H1 (cell line): ENCODE measurements around the gene SLC1A5. TPM values are rescaled to one million over a fixed set of nuclear protein-coding genes. Genes with fewer than 3 reads are reported as not detected.
A peak's percentile ranks its signal among the peaks of the same experiment; 100 is the strongest.

Experiments used
- CTCF ChIA-PET: fragments of 300-600 bp; sonication (Branson Sonifier 250); formaldehyde crosslinking; loops from one replicate; lab custom pipeline; 2021; ENCODE audit not compliant: partially characterized antibody; lab: Charles Lee
- POLR2A ChIA-PET: fragments of 300-600 bp; sonication (Branson Sonifier 250); formaldehyde crosslinking; loops from one replicate; lab custom pipeline; 2021; ENCODE audit warnings: inconsistent platforms; ENCODE audit not compliant: partially characterized antibody; lab: Charles Lee
- DNase-seq, 2 experiments: peaks; one replicate each; pipeline versions ENCODE4 v3.0.0 to v3.0.0-alpha.2; 2010 to 2022; ENCODE audit warnings: low spot score in 2 of 2, low read depth in 1 of 2, mixed read lengths in 1 of 2
- FAIRE-seq: peaks from 2 replicates; lab custom pipeline; 2011; peaks lifted over from hg19 to GRCh38; lab: Jason Lieb, UNC
- H2AFZ ChIP-seq: 2 replicates; pipeline ENCODE4 v1.8.1; 2012; ENCODE audit warnings: low read length, inconsistent platforms
- H2AK5ac ChIP-seq: 2 replicates; pipeline ENCODE4 v1.6.1; 2013; ENCODE audit warnings: low read depth, low read length
- H2BK120ac ChIP-seq: replicated peaks from 2 replicates; pipeline ENCODE3; 2013; ENCODE audit warnings: low read depth, low read length, inconsistent platforms
- H2BK12ac ChIP-seq: 2 replicates; pipeline ENCODE4 v1.6.1; 2013; ENCODE audit warnings: low read depth, low read length
- H2BK15ac ChIP-seq: 2 replicates; pipeline ENCODE4 v1.6.1; 2013; ENCODE audit warnings: low read length
- H2BK20ac ChIP-seq: 2 replicates; pipeline ENCODE4 v1.6.1; 2013; ENCODE audit warnings: low read length
- H2BK5ac ChIP-seq: 2 replicates; pipeline ENCODE4 v1.6.1; 2013; ENCODE audit warnings: low read depth, low read length
- H3K14ac ChIP-seq: 2 replicates; pipeline ENCODE4 v1.6.1; 2013; ENCODE audit warnings: inconsistent platforms; ENCODE audit not compliant: insufficient read length
- H3K18ac ChIP-seq: 2 replicates; pipeline ENCODE4 v1.6.1; 2013; ENCODE audit warnings: low read length; ENCODE audit errors: extremely low read depth
- H3K23ac ChIP-seq: 2 replicates; pipeline ENCODE4 v1.6.1; 2013; ENCODE audit warnings: inconsistent platforms; ENCODE audit not compliant: insufficient read length
- H3K23me2 ChIP-seq: 2 replicates; pipeline ENCODE4 v1.6.1; 2013; ENCODE audit warnings: low read depth, low read length
- H3K27ac ChIP-seq: 2 replicates; pipeline ENCODE4 v1.6.1; 2011; ENCODE audit warnings: low read depth, low read length, inconsistent platforms
- H3K27me3 ChIP-seq, 4 experiments: replicated peaks in 1 of 4; 1 replicate in 1 of 4; 2 replicates in 3 of 4; pipeline versions ENCODE4 v1.6.1 to v1.8.1; 2011 to 2013; ENCODE audit warnings: low read length in 3 of 4, mild to moderate bottlenecking in 3 of 4, inconsistent platforms in 2 of 4, mixed read lengths in 2 of 4, moderate library complexity in 1 of 4; ENCODE audit not compliant: control insufficient read depth in 3 of 4, insufficient read depth in 3 of 4; ENCODE audit errors: extremely low read depth in 1 of 4
- H3K36me3 ChIP-seq, 4 experiments: 2 replicates each; pipeline versions ENCODE4 v1.6.1 to v1.8.1; 2011 to 2013; ENCODE audit warnings: mild to moderate bottlenecking in 4 of 4, low read length in 3 of 4, moderate library complexity in 2 of 4, control low read depth in 1 of 4, inconsistent platforms in 1 of 4; ENCODE audit not compliant: insufficient read depth in 4 of 4, control insufficient read depth in 2 of 4
- H3K4ac ChIP-seq: replicated peaks from 2 replicates; pipeline ENCODE3; 2013; ENCODE audit warnings: low read length, low read depth, mixed read lengths, inconsistent platforms; ENCODE audit not compliant: insufficient read length
- H3K4me1 ChIP-seq, 4 experiments: replicated peaks in 1 of 4; 1 replicate in 1 of 4; 2 replicates in 3 of 4; pipeline versions ENCODE4 v1.6.1 to v1.8.1; 2011 to 2013; ENCODE audit warnings: low read length in 3 of 4, inconsistent platforms in 2 of 4, mixed read lengths in 1 of 4; ENCODE audit not compliant: insufficient read depth in 4 of 4, control insufficient read depth in 3 of 4
- H3K4me2 ChIP-seq, 2 experiments: 2 replicates each; pipeline versions ENCODE4 v1.6.1 to v1.8.1; 2011 to 2013; ENCODE audit warnings: low read depth in 2 of 2, low read length in 2 of 2, control low read depth in 1 of 2, inconsistent platforms in 1 of 2, mild to moderate bottlenecking in 1 of 2; ENCODE audit not compliant: insufficient read depth in 1 of 2
- H3K4me3 ChIP-seq, 4 experiments: fragments of 200-600, 300-600 bp in 1 of 4; sonication (generic), shearing (Covaris generic), sonication (Bioruptor Twin) in 1 of 4; 2 replicates each; pipeline versions ENCODE4 v1.5.1 to v1.8.1; 2011 to 2016; ENCODE audit warnings: low read length in 4 of 4, low read depth in 3 of 4, control low read depth in 2 of 4, inconsistent platforms in 2 of 4, mild to moderate bottlenecking in 2 of 4, mixed read lengths in 1 of 4, moderate library complexity in 1 of 4; ENCODE audit not compliant: insufficient read depth in 2 of 4; ENCODE audit errors: extremely low read depth in 1 of 4
- H3K56ac ChIP-seq: replicated peaks from 2 replicates; pipeline ENCODE3; 2013; ENCODE audit warnings: low read depth, mild to moderate bottlenecking, mixed read lengths, low read length, inconsistent platforms; ENCODE audit not compliant: insufficient read length
- H3K79me1 ChIP-seq: 2 replicates; pipeline ENCODE4 v1.6.1; 2013; ENCODE audit warnings: low read depth, low read length, control low read depth
- H3K79me2 ChIP-seq, 2 experiments: 2 replicates each; pipeline versions ENCODE4 v1.6.1 to v1.8.1; 2012 to 2013; ENCODE audit warnings: low read length in 2 of 2, mild to moderate bottlenecking in 2 of 2, inconsistent platforms in 1 of 2; ENCODE audit not compliant: insufficient read depth in 2 of 2, control insufficient read depth in 1 of 2
- H3K9ac ChIP-seq, 4 experiments: replicated peaks in 1 of 4; 1 replicate in 1 of 4; 2 replicates in 3 of 4; pipeline versions ENCODE4 v1.6.1 to v1.8.1; 2011 to 2013; ENCODE audit warnings: low read depth in 3 of 4, low read length in 3 of 4, control low read depth in 2 of 4, mild to moderate bottlenecking in 2 of 4, moderate library complexity in 2 of 4, inconsistent platforms in 1 of 4; ENCODE audit errors: extremely low read depth in 1 of 4
- H3K9me3 ChIP-seq, 2 experiments: 2 replicates each; pipeline versions ENCODE4 v1.6.1 to v1.8.1; 2012 to 2013; ENCODE audit warnings: mild to moderate bottlenecking in 2 of 2, moderate library complexity in 2 of 2, control low read depth in 1 of 2, inconsistent platforms in 1 of 2, low read depth in 1 of 2, low read length in 1 of 2, mixed read lengths in 1 of 2; ENCODE audit not compliant: insufficient read depth in 2 of 2
- H4K20me1 ChIP-seq, 2 experiments: replicated peaks in 1 of 2; 2 replicates each; pipeline versions ENCODE3 to v1.8.1; 2011 to 2013; ENCODE audit warnings: inconsistent platforms in 2 of 2, low read length in 2 of 2, mild to moderate bottlenecking in 1 of 2; ENCODE audit not compliant: insufficient read depth in 2 of 2, control insufficient read depth in 1 of 2
- H4K5ac ChIP-seq: 2 replicates; pipeline ENCODE4 v1.6.1; 2013; ENCODE audit warnings: low read length, low read depth, mixed read lengths, inconsistent platforms; ENCODE audit not compliant: insufficient read length
- H4K8ac ChIP-seq: 2 replicates; pipeline ENCODE4 v1.8.0; 2013; ENCODE audit warnings: mild to moderate bottlenecking, moderate library complexity, low read length, inconsistent platforms; ENCODE audit not compliant: insufficient read depth; ENCODE audit errors: extremely low read depth
- H4K91ac ChIP-seq: replicated peaks from 2 replicates; pipeline ENCODE3; 2013; ENCODE audit warnings: low read length, mixed read lengths, inconsistent platforms; ENCODE audit not compliant: insufficient read length
- GTF2F1 ChIP-seq: IDR thresholded peaks from 2 replicates; pipeline ENCODE4 v1.6.1; 2012; ENCODE audit warnings: low read depth, low read length, improper control_type of control experiment, borderline replicate concordance
- HDAC2 ChIP-seq, 2 experiments: fragments of 300-600 bp in 1 of 2; sonication (generic) in 1 of 2; IDR thresholded peaks; 2 replicates each; pipeline ENCODE4 v1.6.1; 2011 to 2012; ENCODE audit warnings: low read depth in 2 of 2, low read length in 2 of 2, mild to moderate bottlenecking in 2 of 2, moderate library complexity in 2 of 2, borderline replicate concordance in 1 of 2, inconsistent platforms in 1 of 2
- KDM1A ChIP-seq: fragments of 200-600, 300-600 bp; sonication (generic); IDR thresholded peaks from 2 replicates; pipeline ENCODE4 v1.7.1; 2016; ENCODE audit warnings: mild to moderate bottlenecking, low read length, borderline replicate concordance
- TBP ChIP-seq: IDR thresholded peaks from 2 replicates; pipeline ENCODE4 v1.6.1; 2011; ENCODE audit warnings: low read depth, low read length, improper control_type of control experiment
- WGBS, 2 experiments: shearing (Covaris generic) in 1 of 2; methylation state at CpG; one replicate each; pipeline versions ENCODE4 v1.1.6 to v1.1.7; 2013 to 2015; ENCODE audit warnings: low lambda C conversion rate in 2 of 2, mixed read lengths in 2 of 2, inconsistent platforms in 1 of 2, low coverage in 1 of 2, missing lambda C conversion rate in 1 of 2; ENCODE audit not compliant: insufficient replicate concordance in 2 of 2, insufficient coverage in 1 of 2, insufficient read length in 1 of 2; ENCODE audit errors: extremely low coverage in 1 of 2, missing lambda C conversion rate in 1 of 2; 5-methylcytosine and 5-hydroxymethylcytosine counted together
- polyA plus RNA-seq, 7 experiments: library from polyadenylated mRNA; depleted of rRNA in 3 of 7; stranded (reverse) in 5 of 7; unstranded in 2 of 7; fragments of >200 nt in 5 of 7; fragments of 200-250 nt in 2 of 7; gene quantifications; 1 replicate in 5 of 7; 2 replicates in 1 of 7; 4 replicates in 1 of 7; pipeline versions ENCODE4 v1.2.1 to v1.2.3, GENCODE V29; 2011 to 2013; ENCODE audit warnings: missing spikeins in 2 of 7, mixed read lengths in 2 of 7
- total RNA-seq: library from RNA; stranded (reverse); fragmentation: NEBNext Ultra II Directional; extraction: Animal tissue kit (Norgen Biotek cat#: 25700); gene quantifications from 2 replicates; pipeline ENCODE4 v1.2.1, GENCODE V29; 2021
- TF ChIP-seq, protein P1 (sequence below): IDR thresholded peaks from 2 replicates; pipeline ENCODE4 v1.6.1; 2012; ENCODE audit warnings: low read length, inconsistent platforms
- TF ChIP-seq, protein P2 (sequence below): IDR thresholded peaks from 2 replicates; pipeline ENCODE4 v1.6.1; 2012; ENCODE audit warnings: inconsistent platforms

SLC1A5 gene
- total and polyA plus RNA-seq, 2 of the 8 experiments (the other 6 are each of a cell fraction or from before 2014, with no cell fraction given) = 291 to 351 TPM

DNA sequence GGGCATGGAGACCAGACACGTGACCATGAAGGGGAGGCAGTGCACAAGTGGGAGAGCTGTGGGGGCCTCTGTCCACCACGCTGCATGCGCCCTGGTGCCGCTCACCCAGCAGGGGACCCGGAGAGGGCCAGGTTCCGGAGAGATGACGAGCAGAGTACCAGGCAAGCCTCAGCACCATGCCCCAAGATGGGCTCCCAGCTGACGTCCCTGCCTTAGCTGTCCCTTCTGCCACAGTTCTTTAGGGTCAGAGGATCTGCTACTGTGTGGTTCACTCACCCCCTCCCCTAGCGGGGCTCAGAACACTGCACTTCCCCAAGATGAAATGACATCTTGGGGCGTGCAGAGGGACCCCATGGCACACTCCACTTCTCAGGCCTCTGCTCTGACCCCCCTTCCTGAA is 61.8 kb downstream of the SLC1A5 start:
- CTCF ChIA-PET = interaction anchor here (1.0 to 15.8 kb wide), 4 partner anchors 14 to 24 kb away, joined by 4 to 188 read pairs (median 47); no protein-coding TSS in a partner anchor

More for the DNA sequence above, 61.8 kb downstream of the SLC1A5 start:
- no peak overlapping the region for H3K14ac ChIP-seq
- POLR2A ChIA-PET = interaction anchor here (1.1 kb wide), 1 partner anchor 16 kb away, joined by 3 read pairs; no protein-coding TSS in a partner anchor
- H2AFZ ChIP-seq = no peak overlapping the region
- no peak overlapping the region for H4K8ac ChIP-seq
- H3K18ac ChIP-seq = no peak overlapping the region
- no peak overlapping the region for H2BK120ac ChIP-seq
- no peak overlapping the region for H4K5ac ChIP-seq
- no peaks in the 10 kb centered on the region for H3K23me2 ChIP-seq
- no peak overlapping the region for H4K91ac ChIP-seq
- H2BK12ac ChIP-seq = no peak overlapping the region
- no peaks in the 10 kb centered on the region for H3K27me3 ChIP-seq
- H3K4ac ChIP-seq = no peak overlapping the region
- peaks cover 23 to 46% of the 10 kb centered on the region in 2 experiments for H4K20me1 ChIP-seq
- H2BK5ac ChIP-seq = no peak overlapping the region
- FAIRE-seq (no peak), DNase-seq (no peak)
- no peak overlapping the region for H2BK20ac ChIP-seq
- H3K9ac ChIP-seq = no peak overlapping the region
- H2BK15ac ChIP-seq = no peak overlapping the region
- peaks cover 8% of the 10 kb centered on the region for H3K79me1 ChIP-seq
- H3K4me1 ChIP-seq = peaks cover 0 to 3% (median 0%) of the 10 kb centered on the region in 4 experiments; a peak in 4 of 7 replicates
- no peak overlapping the region for H3K56ac ChIP-seq
- WGBS, 2 experiments = 93% methylated on average over 10 of the region's 10 CpGs; no CpG with 5 or more reads in 1 of the 2 experiments
- H3K9me3 ChIP-seq = no peaks in the 10 kb centered on the region
- H3K79me2 ChIP-seq = peaks cover 0 to 9% of the 10 kb centered on the region in 2 experiments; a peak in 1 of 4 replicates
- H3K23ac ChIP-seq = no peak overlapping the region
- H2AK5ac ChIP-seq = no peak overlapping the region
- H3K4me3 ChIP-seq = no peak overlapping the region
- TF ChIP-seq KDM1A (no peak), TBP (no peak), GTF2F1 (no peak), HDAC2 (IDR thresholded peaks at IDR 0.05; ENCODE audit: borderline replicate concordance in 1 of 2, low read depth in 2 of 2, low read length in 2 of 2) (no peak)
- TF ChIP-seq, protein P1, sequence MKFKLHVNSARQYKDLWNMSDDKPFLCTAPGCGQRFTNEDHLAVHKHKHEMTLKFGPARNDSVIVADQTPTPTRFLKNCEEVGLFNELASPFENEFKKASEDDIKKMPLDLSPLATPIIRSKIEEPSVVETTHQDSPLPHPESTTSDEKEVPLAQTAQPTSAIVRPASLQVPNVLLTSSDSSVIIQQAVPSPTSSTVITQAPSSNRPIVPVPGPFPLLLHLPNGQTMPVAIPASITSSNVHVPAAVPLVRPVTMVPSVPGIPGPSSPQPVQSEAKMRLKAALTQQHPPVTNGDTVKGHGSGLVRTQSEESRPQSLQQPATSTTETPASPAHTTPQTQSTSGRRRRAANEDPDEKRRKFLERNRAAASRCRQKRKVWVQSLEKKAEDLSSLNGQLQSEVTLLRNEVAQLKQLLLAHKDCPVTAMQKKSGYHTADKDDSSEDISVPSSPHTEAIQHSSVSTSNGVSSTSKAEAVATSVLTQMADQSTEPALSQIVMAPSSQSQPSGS = no peak
- TF ChIP-seq, protein P2, sequence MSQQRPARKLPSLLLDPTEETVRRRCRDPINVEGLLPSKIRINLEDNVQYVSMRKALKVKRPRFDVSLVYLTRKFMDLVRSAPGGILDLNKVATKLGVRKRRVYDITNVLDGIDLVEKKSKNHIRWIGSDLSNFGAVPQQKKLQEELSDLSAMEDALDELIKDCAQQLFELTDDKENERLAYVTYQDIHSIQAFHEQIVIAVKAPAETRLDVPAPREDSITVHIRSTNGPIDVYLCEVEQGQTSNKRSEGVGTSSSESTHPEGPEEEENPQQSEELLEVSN = no peak
- peaks cover 35 to 78% (median 65%) of the 10 kb centered on the region in 4 experiments for H3K36me3 ChIP-seq
- no peak overlapping the region for H3K4me2 ChIP-seq
- peak overlapping the region; percentile 32; the same call in 1 of the 2 replicates for H3K27ac ChIP-seq
